ENCODE data around the gene PBOV1. TPM values are rescaled to one million over a fixed set of nuclear protein-coding genes. Genes with fewer than 3 reads are reported as not detected.

PBOV1 gene
- polyA plus RNA-seq, 2 of the 4 experiments (the other 2 are of a cell fraction): not detected

DNA sequence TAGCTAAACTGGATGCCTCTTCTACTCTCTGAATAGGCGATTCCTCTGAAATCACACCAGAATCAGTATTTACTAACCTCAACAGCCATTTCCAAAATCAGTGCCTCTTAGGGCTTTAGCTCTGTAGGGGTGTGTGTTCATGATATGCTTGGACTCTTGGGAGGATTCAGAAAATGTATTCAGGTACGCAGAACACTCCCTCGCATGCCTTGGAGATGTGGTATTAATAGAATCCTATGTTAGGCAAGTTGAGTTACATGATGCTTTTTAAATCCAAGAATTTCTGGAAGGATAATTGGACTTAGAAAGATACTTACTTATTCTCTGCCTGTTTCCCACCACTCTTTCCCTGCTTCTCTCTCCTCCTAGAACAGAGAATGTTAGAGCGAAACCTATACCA is 31.8 kb upstream of the PBOV1 start (continued):
- no peak for TF ChIP-seq CBX2 (IDR thresholded peaks at IDR 0.05; ENCODE audit: borderline replicate concordance, low read depth)
- no peak for TF ChIP-seq KDM5A (IDR thresholded peaks at IDR 0.05)
- TF ChIP-seq, protein P1, sequence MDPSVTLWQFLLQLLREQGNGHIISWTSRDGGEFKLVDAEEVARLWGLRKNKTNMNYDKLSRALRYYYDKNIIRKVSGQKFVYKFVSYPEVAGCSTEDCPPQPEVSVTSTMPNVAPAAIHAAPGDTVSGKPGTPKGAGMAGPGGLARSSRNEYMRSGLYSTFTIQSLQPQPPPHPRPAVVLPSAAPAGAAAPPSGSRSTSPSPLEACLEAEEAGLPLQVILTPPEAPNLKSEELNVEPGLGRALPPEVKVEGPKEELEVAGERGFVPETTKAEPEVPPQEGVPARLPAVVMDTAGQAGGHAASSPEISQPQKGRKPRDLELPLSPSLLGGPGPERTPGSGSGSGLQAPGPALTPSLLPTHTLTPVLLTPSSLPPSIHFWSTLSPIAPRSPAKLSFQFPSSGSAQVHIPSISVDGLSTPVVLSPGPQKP (IDR thresholded peaks at IDR 0.05; ENCODE audit: low read depth, low read length): no peak
- no peak for TF ChIP-seq NFE2L2 (conservative IDR thresholded peaks at IDR 0.05; ENCODE audit: low read length)
- TF ChIP-seq RARB (CRISPR knock-in tag; IDR thresholded peaks at IDR 0.05): no peak
- no peak for TF ChIP-seq GATA3 (IDR thresholded peaks at IDR 0.05; ENCODE audit: borderline replicate concordance)
- TF ChIP-seq HEYL (CRISPR knock-in tag; IDR thresholded peaks at IDR 0.05): no peak

DNA sequence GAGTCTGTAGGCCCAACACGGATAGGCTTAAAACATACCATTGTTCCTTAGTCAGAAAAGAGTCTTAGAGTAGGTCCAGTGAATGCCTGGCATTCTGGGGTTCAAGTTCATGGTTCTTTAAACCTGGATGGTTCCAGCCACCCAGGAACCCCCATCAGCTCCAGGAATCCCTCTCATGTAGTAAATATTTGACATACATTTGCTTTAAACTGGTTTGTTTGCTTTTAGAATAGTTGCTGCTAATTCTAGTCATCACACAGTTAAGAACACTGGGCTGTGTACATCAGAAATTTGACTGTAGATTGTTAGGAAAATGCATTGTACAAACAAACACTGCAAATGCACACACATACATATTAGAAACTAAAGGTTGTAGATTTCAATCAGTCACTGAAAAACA is 30.6 kb upstream of the PBOV1 start:
- FAIRE-seq (no peak), DNase-seq (ENCODE audit: low read depth in 1 of 2, low spot score in 1 of 2) (no peak), ATAC-seq (no peak)
- ChIA-PET POLR2A (no interaction called here), CTCF (no interaction called here)
- H3K4me2 ChIP-seq: no peak overlapping the region
- TF ChIP-seq PHF8 (IDR thresholded peaks at IDR 0.05; ENCODE audit: borderline replicate concordance, low read depth) (no peak), CBX8 (IDR thresholded peaks at IDR 0.05) (no peak), ESRRA (IDR thresholded peaks at IDR 0.05; ENCODE audit: borderline replicate concordance, low read length) (no peak), FOSL2 (IDR thresholded peaks at IDR 0.05) (no peak), FOSL2 (CRISPR knock-in tag; IDR thresholded peaks at IDR 0.05) (no peak), NR3C1 (IDR thresholded peaks at IDR 0.05) (no peak), FOXS1 (CRISPR knock-in tag; IDR thresholded peaks at IDR 0.05) (no peak), CHD4 (IDR thresholded peaks at IDR 0.05; ENCODE audit: borderline replicate concordance) (no peak), EHMT2 (IDR thresholded peaks at IDR 0.05; ENCODE audit: low read depth) (no peak), MAZ (IDR thresholded peaks at IDR 0.05; ENCODE audit: borderline replicate concordance, low read depth, low read length) (no peak), HOXA7 (CRISPR knock-in tag; IDR thresholded peaks at IDR 0.05) (no peak), FOSB (CRISPR knock-in tag; IDR thresholded peaks at IDR 0.05) (no peak), MYC (IDR thresholded peaks at IDR 0.05; ENCODE audit: borderline replicate concordance, low read length) (no peak), ZNF302 (CRISPR knock-in tag; IDR thresholded peaks at IDR 0.05) (no peak), HDAC2 (IDR thresholded peaks at IDR 0.05) (no peak), RNF2 (IDR thresholded peaks at IDR 0.05; ENCODE audit: borderline replicate concordance, low read depth) (no peak), POLR2AphosphoS2 (conservative IDR thresholded peaks at IDR 0.05; ENCODE audit: low read length) (no peak), POLR2A (IDR thresholded peaks at IDR 0.05; ENCODE audit: low read length) (no peak)
- TF ChIP-seq, protein P2, sequence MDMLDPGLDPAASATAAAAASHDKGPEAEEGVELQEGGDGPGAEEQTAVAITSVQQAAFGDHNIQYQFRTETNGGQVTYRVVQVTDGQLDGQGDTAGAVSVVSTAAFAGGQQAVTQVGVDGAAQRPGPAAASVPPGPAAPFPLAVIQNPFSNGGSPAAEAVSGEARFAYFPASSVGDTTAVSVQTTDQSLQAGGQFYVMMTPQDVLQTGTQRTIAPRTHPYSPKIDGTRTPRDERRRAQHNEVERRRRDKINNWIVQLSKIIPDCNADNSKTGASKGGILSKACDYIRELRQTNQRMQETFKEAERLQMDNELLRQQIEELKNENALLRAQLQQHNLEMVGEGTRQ (IDR thresholded peaks at IDR 0.05): no peak
- TF ChIP-seq, protein P3, sequence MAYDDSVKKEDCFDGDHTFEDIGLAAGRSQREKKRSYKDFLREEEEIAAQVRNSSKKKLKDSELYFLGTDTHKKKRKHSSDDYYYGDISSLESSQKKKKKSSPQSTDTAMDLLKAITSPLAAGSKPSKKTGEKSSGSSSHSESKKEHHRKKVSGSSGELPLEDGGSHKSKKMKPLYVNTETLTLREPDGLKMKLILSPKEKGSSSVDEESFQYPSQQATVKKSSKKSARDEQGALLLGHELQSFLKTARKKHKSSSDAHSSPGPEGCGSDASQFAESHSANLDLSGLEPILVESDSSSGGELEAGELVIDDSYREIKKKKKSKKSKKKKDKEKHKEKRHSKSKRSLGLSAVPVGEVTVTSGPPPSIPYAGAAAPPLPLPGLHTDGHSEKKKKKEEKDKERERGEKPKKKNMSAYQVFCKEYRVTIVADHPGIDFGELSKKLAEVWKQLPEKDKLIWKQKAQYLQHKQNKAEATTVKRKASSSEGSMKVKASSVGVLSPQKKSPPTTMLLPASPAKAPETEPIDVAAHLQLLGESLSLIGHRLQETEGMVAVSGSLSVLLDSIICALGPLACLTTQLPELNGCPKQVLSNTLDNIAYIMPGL (CRISPR knock-in tag; IDR thresholded peaks at IDR 0.05; ENCODE audit: borderline replicate concordance): no peak
- TF ChIP-seq, protein P4, sequence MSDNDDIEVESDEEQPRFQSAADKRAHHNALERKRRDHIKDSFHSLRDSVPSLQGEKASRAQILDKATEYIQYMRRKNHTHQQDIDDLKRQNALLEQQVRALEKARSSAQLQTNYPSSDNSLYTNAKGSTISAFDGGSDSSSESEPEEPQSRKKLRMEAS (IDR thresholded peaks at IDR 0.05): no peak
- no peak overlapping the region for H3K4me3 ChIP-seq
- H3K4me1 ChIP-seq: no peaks in the 10 kb centered on the region
- WGBS (ENCODE audit: missing lambda C conversion rate): 73% methylated on average over 1 of the region's 1 CpG
- H3K9me3 ChIP-seq: no peaks in the 10 kb centered on the region
- no peak overlapping the region for H3K27ac ChIP-seq

All from A549 (cell line).